OCI-LY3 (cell line): Measurements from ENCODE around the gene GADD45GIP1.

ENCODE experiments used
- CTCF ChIP-seq: fragments of 200-600, 300-600 bp; sonication (generic); IDR thresholded peaks from 2 replicates; pipeline ENCODE4 v1.5.1; 2014; ENCODE audit warnings: antibody characterized with exemption, low read length, low read depth
- EZH2phosphoT487 ChIP-seq: fragments of 200-600 bp; shearing (Covaris generic); IDR thresholded peaks from 2 replicates; pipeline ENCODE4 v1.6.1; 2018; ENCODE audit warnings: antibody characterized with exemption, mixed run types, low read depth

GRCh38 chr19:12933287-12934072 lies 23.5 kb downstream of the GADD45GIP1 start, which contains the start of gene FARSA:
- TF ChIP-seq CTCF: no peak
- TF ChIP-seq EZH2phosphoT487: no peak
